SJSA1 (cell line): ENCODE data around the gene FAM20C. TPM values are rescaled to one million over a fixed set of nuclear protein-coding genes. Genes with fewer than 3 reads are reported as not detected.

ENCODE experiments used
- DNase-seq, 2 experiments: peaks; one replicate each; pipeline ENCODE4 v3.0.0-alpha.2; 2015 to 2020; ENCODE audit warnings: low spot score in 2 of 2, low read depth in 1 of 2
- H3K27ac ChIP-seq: fragments of 250-450 bp; sonication (Bioruptor Pico); 2 replicates; pipeline ENCODE4 v1.5.1; 2020; ENCODE audit warnings: mild to moderate bottlenecking, moderate library complexity
- H3K27me3 ChIP-seq: fragments of 250-450 bp; sonication (Bioruptor Pico); replicated peaks from 2 replicates; pipeline ENCODE4 v1.5.1; 2020; ENCODE audit warnings: mild to moderate bottlenecking, moderate library complexity
- H3K36me3 ChIP-seq: fragments of 250-450 bp; sonication (Bioruptor Pico); 2 replicates; pipeline ENCODE4 v1.5.1; 2020; ENCODE audit warnings: mild to moderate bottlenecking
- H3K4me1 ChIP-seq: fragments of 250-450 bp; sonication (Bioruptor Pico); replicated peaks from 2 replicates; pipeline ENCODE4 v1.6.1; 2021; ENCODE audit warnings: mild to moderate bottlenecking
- H3K4me3 ChIP-seq: fragments of 250-450 bp; sonication (Bioruptor Pico); 2 replicates; pipeline ENCODE4 v1.5.1; 2020; ENCODE audit warnings: mild to moderate bottlenecking
- H3K9me3 ChIP-seq: fragments of 250-450 bp; sonication (Bioruptor Pico); replicated peaks from 2 replicates; pipeline ENCODE4 v1.5.1; 2020; ENCODE audit warnings: mild to moderate bottlenecking
- total RNA-seq: library from RNA; depleted of rRNA; stranded (reverse); fragments of >200 nt; shearing (Covaris generic); gene quantifications from 2 replicates; pipeline ENCODE4 v1.2.3, GENCODE V29; 2014

FAM20C gene
- total RNA-seq, 1 experiment from 2014 or later, result 0.18 TPM

GRCh38 chr7:209416-209815, 17.0 kb downstream of the FAM20C start:
- DNase-seq, result no peak
- Histone ChIP-seq H3K4me3 (no peak overlapping the region), H3K36me3 (no peaks in the 10 kb centered on the region), H3K4me1 (peaks cover 1% of the 10 kb centered on the region), H3K27me3 (no peaks in the 10 kb centered on the region), H3K27ac (no peak overlapping the region), H3K9me3 (0 out of 2 replicates have a peak, but pooled peaks cover 3% of the 10 kb centered on the region)

- Histone ChIP-seq H3K36me3 (no peaks in the 10 kb centered on the region), H3K4me1 (peaks cover 6% of the 10 kb centered on the region), H3K27me3 (no peaks in the 10 kb centered on the region), H3K9me3 (0 out of 2 replicates have a peak, but pooled peaks cover 3% of the 10 kb centered on the region), H3K4me3 (no peak overlapping the region), H3K27ac (no peak overlapping the region)
- DNase-seq, result no peak
Measured at GRCh38 chr7:209906-210305, 17.5 kb downstream of the FAM20C start.

GRCh38 chr7:210401-210925, 18.1 kb downstream of the FAM20C start:
- no peak for DNase-seq
- Histone ChIP-seq H3K9me3 (0 out of 2 replicates have a peak, but pooled peaks cover 3% of the 10 kb centered on the region), H3K4me3 (no peak overlapping the region), H3K4me1 (peaks cover 7% of the 10 kb centered on the region), H3K27me3 (no peaks in the 10 kb centered on the region), H3K36me3 (no peaks in the 10 kb centered on the region), H3K27ac (no peak overlapping the region)

GRCh38 chr7:211033-211714, 18.8 kb downstream of the FAM20C start:
- no peaks in the 10 kb centered on the region for H3K27me3 ChIP-seq
- no peak for DNase-seq
- no peaks in the 10 kb centered on the region for H3K36me3 ChIP-seq
- H3K27ac ChIP-seq, result no peak overlapping the region
- peaks cover 7% of the 10 kb centered on the region for H3K4me1 ChIP-seq
- H3K4me3 ChIP-seq, result no peak overlapping the region
- 0 out of 2 replicates have a peak, but pooled peaks cover 3% of the 10 kb centered on the region for H3K9me3 ChIP-seq

GRCh38 chr7:211715-212058, 19.3 kb downstream of the FAM20C start:
- 0 out of 2 replicates have a peak, but pooled peaks cover 3% of the 10 kb centered on the region for H3K9me3 ChIP-seq
- no peaks in the 10 kb centered on the region for H3K36me3 ChIP-seq
- H3K27me3 ChIP-seq, result no peaks in the 10 kb centered on the region
- no peak overlapping the region for H3K27ac ChIP-seq
- peaks cover 7% of the 10 kb centered on the region for H3K4me1 ChIP-seq
- H3K4me3 ChIP-seq, result no peak overlapping the region
- no peak for DNase-seq

GRCh38 chr7:212754-213153, 20.4 kb downstream of the FAM20C start:
- H3K4me3 ChIP-seq, result no peak overlapping the region
- no peak for DNase-seq
- 0 out of 2 replicates have a peak, but pooled peaks cover 3% of the 10 kb centered on the region for H3K9me3 ChIP-seq
- H3K27ac ChIP-seq, result no peak overlapping the region
- peaks cover 7% of the 10 kb centered on the region for H3K4me1 ChIP-seq
- H3K36me3 ChIP-seq, result no peaks in the 10 kb centered on the region
- H3K27me3 ChIP-seq, result no peaks in the 10 kb centered on the region

- Histone ChIP-seq H3K9me3 (0 out of 2 replicates have a peak, but pooled peaks cover 3% of the 10 kb centered on the region), H3K27ac (no peak overlapping the region), H3K4me1 (peaks cover 7% of the 10 kb centered on the region), H3K36me3 (no peaks in the 10 kb centered on the region), H3K27me3 (no peaks in the 10 kb centered on the region), H3K4me3 (no peak overlapping the region)
- DNase-seq, result no peak
Measured at GRCh38 chr7:213324-213993, 21.1 kb downstream of the FAM20C start.

GRCh38 chr7:214410-215212, 22.2 kb downstream of the FAM20C start:
- Histone ChIP-seq H3K27me3 (no peaks in the 10 kb centered on the region), H3K27ac (no peak overlapping the region), H3K4me1 (peaks cover 7% of the 10 kb centered on the region), H3K36me3 (no peaks in the 10 kb centered on the region), H3K4me3 (no peak overlapping the region), H3K9me3 (0 out of 2 replicates have a peak, but pooled peaks cover 3% of the 10 kb centered on the region)
- DNase-seq, result peak in 1 of 2 experiments; percentile 37

- H3K4me3 ChIP-seq, result no peak overlapping the region
- H3K36me3 ChIP-seq, result no peaks in the 10 kb centered on the region
- H3K9me3 ChIP-seq, result 0 out of 2 replicates have a peak, but pooled peaks cover 3% of the 10 kb centered on the region
- no peak for DNase-seq
- peaks cover 7% of the 10 kb centered on the region for H3K4me1 ChIP-seq
- H3K27me3 ChIP-seq, result no peaks in the 10 kb centered on the region
- no peak overlapping the region for H3K27ac ChIP-seq
Measured at GRCh38 chr7:216360-217300, 24.3 kb downstream of the FAM20C start.

GRCh38 chr7:217781-218180, 25.4 kb downstream of the FAM20C start:
- Histone ChIP-seq H3K27me3 (no peaks in the 10 kb centered on the region), H3K9me3 (0 out of 2 replicates have a peak, but pooled peaks cover 3% of the 10 kb centered on the region), H3K4me3 (no peak overlapping the region), H3K4me1 (peaks cover 7% of the 10 kb centered on the region), H3K27ac (no peak overlapping the region), H3K36me3 (no peaks in the 10 kb centered on the region)
- no peak for DNase-seq

GRCh38 chr7:218316-218715, 25.9 kb downstream of the FAM20C start:
- H3K27me3 ChIP-seq, result no peaks in the 10 kb centered on the region
- 0 out of 2 replicates have a peak, but pooled peaks cover 3% of the 10 kb centered on the region for H3K9me3 ChIP-seq
- peaks cover 7% of the 10 kb centered on the region for H3K4me1 ChIP-seq
- H3K27ac ChIP-seq, result no peak overlapping the region
- H3K4me3 ChIP-seq, result no peak overlapping the region
- no peaks in the 10 kb centered on the region for H3K36me3 ChIP-seq
- no peak for DNase-seq

- Histone ChIP-seq H3K4me1 (peaks cover 7% of the 10 kb centered on the region), H3K27me3 (no peaks in the 10 kb centered on the region), H3K9me3 (no peaks in the 10 kb centered on the region), H3K36me3 (no peaks in the 10 kb centered on the region), H3K4me3 (no peak overlapping the region), H3K27ac (no peak overlapping the region)
- DNase-seq, result no peak
Measured at GRCh38 chr7:218896-219580, 26.7 kb downstream of the FAM20C start.
